DND-41 (cell line): ENCODE data around the gene WNT3A.
"Not testable (repeated sequence)": the region's sequence is repeated elsewhere in the genome, so short reads cannot be mapped to it uniquely, and the experiment has no call there.

ENCODE experiments used
- EZH2 ChIP-seq: IDR thresholded peaks from 3 replicates; pipeline ENCODE4 v1.6.1; 2012; ENCODE audit warnings: borderline replicate concordance, low read depth, mild to moderate bottlenecking, moderate library complexity, low read length, inconsistent platforms; ENCODE audit not compliant: severe bottlenecking
- TF ChIP-seq, protein P1 (sequence below): IDR thresholded peaks from 2 replicates; pipeline ENCODE4 v1.5.1; 2012; ENCODE audit warnings: borderline replicate concordance, low read length, moderate library complexity, mild to moderate bottlenecking; ENCODE audit not compliant: poor library complexity, severe bottlenecking; ENCODE audit errors: extremely low read depth

GRCh38 chr1:228019722-228020083, 12.9 kb downstream of the WNT3A start:
- TF ChIP-seq, protein P1, sequence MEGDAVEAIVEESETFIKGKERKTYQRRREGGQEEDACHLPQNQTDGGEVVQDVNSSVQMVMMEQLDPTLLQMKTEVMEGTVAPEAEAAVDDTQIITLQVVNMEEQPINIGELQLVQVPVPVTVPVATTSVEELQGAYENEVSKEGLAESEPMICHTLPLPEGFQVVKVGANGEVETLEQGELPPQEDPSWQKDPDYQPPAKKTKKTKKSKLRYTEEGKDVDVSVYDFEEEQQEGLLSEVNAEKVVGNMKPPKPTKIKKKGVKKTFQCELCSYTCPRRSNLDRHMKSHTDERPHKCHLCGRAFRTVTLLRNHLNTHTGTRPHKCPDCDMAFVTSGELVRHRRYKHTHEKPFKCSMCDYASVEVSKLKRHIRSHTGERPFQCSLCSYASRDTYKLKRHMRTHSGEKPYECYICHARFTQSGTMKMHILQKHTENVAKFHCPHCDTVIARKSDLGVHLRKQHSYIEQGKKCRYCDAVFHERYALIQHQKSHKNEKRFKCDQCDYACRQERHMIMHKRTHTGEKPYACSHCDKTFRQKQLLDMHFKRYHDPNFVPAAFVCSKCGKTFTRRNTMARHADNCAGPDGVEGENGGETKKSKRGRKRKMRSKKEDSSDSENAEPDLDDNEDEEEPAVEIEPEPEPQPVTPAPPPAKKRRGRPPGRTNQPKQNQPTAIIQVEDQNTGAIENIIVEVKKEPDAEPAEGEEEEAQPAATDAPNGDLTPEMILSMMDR = not testable (repeated sequence)
- TF ChIP-seq EZH2 = not testable (repeated sequence)
